HG02571 (cell line): Measurements from ENCODE around the gene VPS18.

Experiments used
- ATAC-seq: cut with Tn5 transposase; IDR thresholded peaks from one replicate; pipeline ENCODE4 v1.9.1; 2021; ENCODE audit warnings: mild to moderate bottlenecking, moderate library complexity; ENCODE audit not compliant: unreplicated experiment

Gene VPS18

DNA sequence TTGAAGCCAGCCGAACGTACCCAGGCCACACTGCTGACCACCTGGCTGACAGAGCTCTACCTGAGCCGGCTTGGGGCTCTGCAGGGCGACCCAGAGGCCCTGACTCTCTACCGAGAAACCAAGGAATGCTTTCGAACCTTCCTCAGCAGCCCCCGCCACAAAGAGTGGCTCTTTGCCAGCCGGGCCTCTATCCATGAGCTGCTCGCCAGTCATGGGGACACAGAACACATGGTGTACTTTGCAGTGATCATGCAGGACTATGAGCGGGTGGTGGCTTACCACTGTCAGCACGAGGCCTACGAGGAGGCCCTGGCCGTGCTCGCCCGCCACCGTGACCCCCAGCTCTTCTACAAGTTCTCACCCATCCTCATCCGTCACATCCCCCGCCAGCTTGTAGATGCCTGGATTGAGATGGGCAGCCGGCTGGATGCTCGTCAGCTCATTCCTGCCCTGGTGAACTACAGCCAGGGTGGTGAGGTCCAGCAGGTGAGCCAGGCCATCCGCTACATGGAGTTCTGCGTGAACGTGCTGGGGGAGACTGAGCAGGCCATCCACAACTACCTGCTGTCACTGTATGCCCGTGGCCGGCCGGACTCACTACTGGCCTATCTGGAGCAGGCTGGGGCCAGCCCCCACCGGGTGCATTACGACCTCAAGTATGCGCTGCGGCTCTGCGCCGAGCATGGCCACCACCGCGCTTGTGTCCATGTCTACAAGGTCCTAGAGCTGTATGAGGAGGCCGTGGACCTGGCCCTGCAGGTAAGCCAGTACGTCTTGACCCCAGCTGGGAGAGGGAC, 6.2 kb downstream of the VPS18 start:
- ATAC-seq, result no peak

- no peak for ATAC-seq
These were observed 6.8 kb downstream of the VPS18 start for GRCh38 chr15:40901053-40901443.

GRCh38 chr15:40902605-40903561, 8.6 kb downstream of the VPS18 start:
- ATAC-seq, result no peak

DNA sequence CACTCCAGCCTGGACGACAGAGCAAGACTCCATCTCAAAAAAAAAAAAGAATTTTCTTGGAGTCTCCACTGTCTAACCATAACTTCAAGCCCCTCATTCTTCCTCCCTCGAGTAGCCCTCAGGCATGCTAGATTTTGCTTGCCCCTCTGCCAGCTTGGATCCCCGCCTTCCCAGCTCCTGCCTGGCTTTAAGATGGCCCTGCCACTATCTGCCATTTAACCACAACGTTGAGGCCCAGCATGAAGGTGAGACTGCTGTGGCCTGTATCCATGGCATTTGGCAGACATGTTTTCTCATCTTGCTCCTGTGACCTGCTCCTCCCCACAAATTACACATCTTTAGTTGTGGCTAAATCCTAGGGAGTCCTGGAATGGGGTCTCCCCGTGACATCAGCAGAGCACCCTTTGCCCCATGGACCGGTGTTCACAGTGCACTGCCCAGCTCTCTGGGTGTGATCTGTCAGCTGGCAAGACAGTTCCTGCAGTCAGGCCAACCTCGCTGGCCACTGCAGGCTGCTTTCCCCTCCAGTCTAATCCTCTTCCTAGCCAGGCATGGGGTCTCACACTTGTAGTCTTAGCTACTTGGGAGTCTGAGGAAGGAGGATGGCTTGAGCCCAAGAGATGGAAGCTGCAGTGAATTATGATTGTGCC, 10.4 kb downstream of the VPS18 start:
- ATAC-seq, result no peak

GRCh38 chr15:40906091-40906990, 12.1 kb downstream of the VPS18 start:
- ATAC-seq, result peak; percentile 57

- no peak for ATAC-seq
These were observed 12.9 kb downstream of the VPS18 start for GRCh38 chr15:40906991-40907802.

DNA sequence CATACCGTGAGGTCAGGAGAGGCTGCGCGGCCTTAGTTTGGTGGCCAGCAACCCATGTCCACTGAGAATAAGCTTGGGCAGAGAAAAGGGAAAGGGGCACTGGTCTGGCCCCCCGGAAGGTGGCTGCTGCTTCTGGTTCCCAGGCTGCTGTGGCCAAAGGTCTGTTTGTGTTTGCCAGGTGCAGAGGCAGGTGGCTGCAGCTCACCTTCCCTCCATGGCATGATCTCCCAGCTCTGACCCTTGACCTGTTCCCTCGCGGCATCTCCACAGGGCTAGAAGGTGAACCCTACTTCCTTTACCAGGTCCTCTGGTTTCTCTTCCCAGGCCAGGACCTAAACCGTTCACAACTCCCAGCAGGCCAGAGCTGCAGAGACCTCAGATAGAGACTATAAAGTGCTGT, 13.8 kb downstream of the VPS18 start:
- no peak for ATAC-seq

DNA sequence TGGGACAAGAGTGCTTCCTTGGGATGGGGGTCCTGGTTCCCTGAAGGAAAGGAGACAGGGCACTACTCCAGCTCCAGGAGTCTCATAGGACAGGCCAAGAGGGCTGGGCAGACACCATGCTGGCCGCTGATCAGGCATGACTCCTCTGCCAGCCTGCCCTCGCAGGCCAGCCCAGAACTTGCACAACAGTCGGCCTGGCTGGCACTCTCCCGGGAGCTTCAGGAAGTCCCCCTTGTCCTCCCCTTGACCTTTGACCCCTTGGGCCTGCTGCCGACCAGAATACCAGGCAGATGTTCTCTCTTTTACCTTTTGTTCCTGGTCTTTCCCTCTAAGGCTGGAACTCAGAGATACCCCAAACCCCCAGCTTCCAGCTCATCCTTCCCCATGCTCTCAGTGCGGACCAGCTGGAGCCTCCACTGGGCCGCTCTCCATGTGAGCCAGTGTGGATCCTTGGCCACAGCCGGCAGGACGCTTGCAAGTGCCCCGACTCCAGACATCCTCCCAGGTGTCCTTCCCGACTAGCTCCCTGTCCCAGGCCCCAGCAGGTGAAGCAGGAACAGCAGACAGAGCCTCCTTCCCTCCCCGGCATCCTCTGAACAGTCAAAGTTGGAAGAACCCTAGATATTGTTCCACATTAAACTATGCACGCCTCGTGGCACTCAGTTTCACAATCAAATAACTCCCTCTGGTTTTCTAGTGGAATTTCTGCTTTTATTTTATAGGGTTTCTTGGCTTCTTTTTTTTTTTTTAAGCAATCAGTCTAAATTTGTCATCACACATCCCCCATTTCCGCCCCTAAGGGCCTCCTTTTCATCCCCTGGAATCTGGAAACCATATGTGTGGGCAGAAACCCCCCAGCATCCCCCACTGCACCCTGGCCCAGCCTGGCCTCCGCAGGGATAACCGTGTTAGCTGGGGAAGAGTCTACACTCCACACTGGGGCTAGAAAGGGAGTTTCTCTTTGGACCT, 15.7 kb downstream of the VPS18 start:
- ATAC-seq, result no peak

- no peak for ATAC-seq
These were observed 16.9 kb downstream of the VPS18 start for GRCh38 chr15:40911141-40911540.

DNA sequence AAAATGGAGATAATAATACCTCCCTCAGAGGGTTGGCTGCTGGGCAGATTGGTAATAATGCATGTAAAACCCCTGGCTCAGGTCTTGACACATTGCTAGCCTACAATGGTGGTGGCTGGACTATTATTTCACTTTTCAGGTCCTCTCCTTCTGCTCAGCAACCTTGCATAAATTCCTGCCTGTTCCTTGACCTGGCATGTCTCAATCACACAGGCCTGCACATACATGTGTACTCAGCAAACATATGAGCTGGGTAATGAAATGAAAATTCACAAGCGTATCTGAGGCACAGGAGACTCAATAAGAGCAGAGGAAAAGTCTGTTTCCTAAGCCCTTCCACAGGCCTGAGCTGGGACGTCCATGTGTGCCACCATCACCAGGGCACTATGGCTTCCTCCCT, 17.4 kb downstream of the VPS18 start:
- no peak for ATAC-seq

DNA sequence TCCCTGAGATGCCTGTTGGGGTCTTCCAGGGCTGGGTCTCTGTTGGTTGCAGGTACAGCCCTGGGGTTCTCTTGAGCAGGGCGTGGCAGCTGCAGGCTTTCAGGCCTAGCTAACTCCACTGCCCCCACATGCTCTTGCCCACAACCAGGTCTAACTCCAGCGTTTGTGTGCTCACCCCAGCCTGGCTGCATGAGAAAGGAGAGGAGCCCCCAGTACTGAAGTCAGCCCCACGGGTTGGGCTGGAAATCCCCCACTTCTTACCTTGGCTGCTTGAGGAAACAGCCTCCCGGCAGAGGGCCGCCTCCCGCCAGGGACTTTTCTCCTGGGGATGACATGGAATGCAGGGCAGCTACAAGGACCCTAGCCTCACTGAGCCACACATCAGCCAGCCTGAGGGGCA, 18.2 kb downstream of the VPS18 start:
- no peak for ATAC-seq

DNA sequence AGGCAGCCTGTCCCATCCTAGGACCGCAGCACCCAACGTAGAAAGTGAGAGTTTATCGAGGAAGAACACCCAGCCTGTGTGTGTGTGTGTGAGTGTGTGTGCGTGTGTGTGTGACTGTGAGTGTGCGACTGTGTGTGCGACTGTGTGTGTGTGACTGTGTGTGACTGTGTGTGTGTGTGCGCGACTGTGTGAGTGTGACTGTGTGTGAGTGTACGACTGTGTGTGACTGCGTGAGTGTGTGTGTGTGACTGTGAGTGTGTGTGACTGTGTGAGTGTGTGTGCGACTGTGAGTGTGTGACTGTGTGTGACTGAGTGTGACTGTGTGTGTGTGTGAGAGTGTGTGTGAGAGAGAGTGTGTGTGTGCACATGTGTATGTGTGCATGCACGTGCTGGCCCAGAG, 19.8 kb downstream of the VPS18 start:
- ATAC-seq, result no peak

- no peak for ATAC-seq
These were observed 20.2 kb downstream of the VPS18 start for GRCh38 chr15:40914486-40914885.

DNA sequence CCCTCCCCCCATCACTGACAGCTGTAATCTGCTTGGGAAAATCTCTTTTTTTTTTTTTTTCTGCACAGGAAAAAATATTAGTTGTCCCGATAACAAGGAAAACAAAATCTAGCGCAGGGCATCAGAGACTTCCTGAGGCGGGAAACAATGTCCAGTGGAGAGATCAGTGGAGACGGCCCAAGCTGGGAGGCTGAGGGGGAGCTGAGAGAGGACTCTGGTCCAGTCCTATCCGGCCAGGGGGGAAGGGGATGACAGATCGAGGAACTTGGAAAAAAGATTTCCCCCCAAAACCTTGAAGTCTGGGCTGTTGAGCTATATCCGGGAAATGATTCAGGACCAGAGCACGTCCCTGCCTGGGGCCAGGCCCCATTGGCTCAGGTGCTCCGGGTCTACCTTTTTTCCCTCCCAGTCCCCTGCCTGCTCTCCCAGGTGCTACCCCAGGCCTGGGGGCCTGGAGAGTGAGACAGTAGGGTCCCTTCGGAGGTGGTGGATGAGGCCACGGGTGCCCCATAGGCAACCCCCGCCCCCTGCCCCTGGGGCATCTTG, 20.9 kb downstream of the VPS18 start:
- ATAC-seq, result no peak

GRCh38 chr15:40915679-40916078, 21.4 kb downstream of the VPS18 start:
- ATAC-seq, result no peak

DNA sequence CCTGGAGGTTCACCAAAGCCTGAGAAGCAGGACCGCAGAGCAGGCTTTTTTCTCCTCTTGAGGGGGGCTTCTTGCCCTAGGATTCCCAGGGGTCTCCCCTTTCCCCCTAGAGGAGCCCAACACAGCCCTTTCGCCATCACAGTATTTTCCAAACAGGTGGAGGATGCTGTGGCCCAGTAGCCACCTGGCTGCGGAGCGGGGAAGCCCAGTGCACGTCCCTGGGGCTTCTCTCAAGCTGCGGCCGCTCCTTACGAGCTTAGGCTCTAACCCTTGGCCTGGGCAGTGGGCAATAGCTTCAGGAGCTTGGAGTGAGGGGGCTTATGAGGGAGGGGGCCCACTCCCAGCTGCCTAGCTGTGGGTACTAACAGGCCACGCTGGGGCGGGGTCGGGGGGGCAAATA, 23.3 kb downstream of the VPS18 start:
- ATAC-seq, result no peak

DNA sequence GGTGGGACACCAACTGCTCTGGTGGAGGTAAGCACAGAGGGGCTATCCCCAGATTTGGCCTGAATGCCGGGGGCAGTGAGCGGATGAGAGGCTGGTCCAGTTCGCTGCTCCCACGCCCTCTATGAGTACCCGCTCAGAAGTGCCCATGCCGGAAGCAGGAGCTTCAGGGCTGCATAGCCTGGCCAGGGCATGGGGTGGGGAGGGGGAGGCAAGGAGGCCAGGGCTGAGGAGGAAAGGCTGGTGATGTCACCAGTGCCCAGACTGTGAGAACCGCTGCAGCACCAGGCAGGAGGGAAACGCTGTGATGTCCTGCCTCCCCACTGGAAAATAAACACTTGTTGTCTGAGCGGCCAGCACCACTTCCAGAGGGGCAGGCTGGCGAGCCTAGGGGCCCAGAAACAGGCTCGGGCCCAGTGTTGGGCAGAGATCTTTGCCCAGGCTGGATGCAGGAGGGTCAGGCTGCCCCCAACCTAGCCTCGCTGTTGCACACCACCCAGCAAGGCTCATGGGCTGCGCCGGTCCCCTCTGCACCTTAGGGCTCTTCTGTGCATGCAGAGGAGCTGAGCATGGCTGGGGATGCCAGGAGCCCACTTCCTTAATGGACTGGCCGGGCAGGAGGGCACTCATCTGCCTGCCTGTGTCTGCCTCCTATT, 24.0 kb downstream of the VPS18 start:
- ATAC-seq, result no peak
